Liver (tissue), 3 donors: ENCODE measurements around the gene LGR4.

ENCODE experiments used
- FOXA1 ChIP-seq: IDR thresholded peaks from 2 replicates; pipeline ENCODE4 v1.6.1; 2016; ENCODE audit warnings: antibody characterized with exemption
- GABPA ChIP-seq, 2 donors: IDR thresholded peaks in 1 of 2; conservative IDR thresholded peaks in 1 of 2; 2 replicates each; pipeline ENCODE4 v1.6.1; 2016; ENCODE audit warnings: antibody characterized with exemption in 2 of 2, mild to moderate bottlenecking in 1 of 2, moderate library complexity in 1 of 2
- HNF4G ChIP-seq: IDR thresholded peaks from 2 replicates; pipeline ENCODE4 v1.6.1; 2016; ENCODE audit warnings: antibody characterized with exemption
- JUND ChIP-seq, 2 donors: IDR thresholded peaks; 2 replicates each; pipeline ENCODE4 v1.6.1; 2016; ENCODE audit warnings: antibody characterized with exemption in 2 of 2
- MAX ChIP-seq: IDR thresholded peaks from 2 replicates; pipeline ENCODE4 v1.6.1; 2016; ENCODE audit warnings: antibody characterized with exemption
- RAD21 ChIP-seq, 2 donors: IDR thresholded peaks; 2 replicates each; pipeline ENCODE4 v1.6.1; 2016; ENCODE audit warnings: antibody characterized with exemption in 2 of 2, mild to moderate bottlenecking in 2 of 2
- SP1 ChIP-seq: IDR thresholded peaks from 2 replicates; pipeline ENCODE4 v1.6.1; 2018; ENCODE audit warnings: antibody characterized with exemption, mild to moderate bottlenecking
- TAF1 ChIP-seq: conservative IDR thresholded peaks from 2 replicates; pipeline ENCODE4 v1.6.1; 2016; ENCODE audit warnings: antibody characterized with exemption, mild to moderate bottlenecking
- YY1 ChIP-seq: IDR thresholded peaks from 2 replicates; pipeline ENCODE4 v1.6.1; 2016; ENCODE audit warnings: antibody characterized with exemption, mild to moderate bottlenecking
- TF ChIP-seq, protein P1 (sequence below): IDR thresholded peaks from 2 replicates; pipeline ENCODE4 v1.6.1; 2016; ENCODE audit warnings: antibody characterized with exemption, mild to moderate bottlenecking
- TF ChIP-seq, protein P2 (sequence below): fragments of 150-350 bp; IDR thresholded peaks from 2 replicates; pipeline ENCODE4 v1.5.1; 2017; ENCODE audit warnings: improper control_type of control experiment, low read depth, low read length; ENCODE audit not compliant: missing input control
- TF ChIP-seq, protein P3 (sequence below): IDR thresholded peaks from 2 replicates; pipeline ENCODE4 v1.6.1; 2016; ENCODE audit warnings: antibody characterized with exemption
- TF ChIP-seq, protein P4 (sequence below): IDR thresholded peaks from 2 replicates; pipeline ENCODE4 v1.6.1; 2016; ENCODE audit warnings: antibody characterized with exemption
- donor health status: healthy.
- donor health status: healthy.

DNA sequence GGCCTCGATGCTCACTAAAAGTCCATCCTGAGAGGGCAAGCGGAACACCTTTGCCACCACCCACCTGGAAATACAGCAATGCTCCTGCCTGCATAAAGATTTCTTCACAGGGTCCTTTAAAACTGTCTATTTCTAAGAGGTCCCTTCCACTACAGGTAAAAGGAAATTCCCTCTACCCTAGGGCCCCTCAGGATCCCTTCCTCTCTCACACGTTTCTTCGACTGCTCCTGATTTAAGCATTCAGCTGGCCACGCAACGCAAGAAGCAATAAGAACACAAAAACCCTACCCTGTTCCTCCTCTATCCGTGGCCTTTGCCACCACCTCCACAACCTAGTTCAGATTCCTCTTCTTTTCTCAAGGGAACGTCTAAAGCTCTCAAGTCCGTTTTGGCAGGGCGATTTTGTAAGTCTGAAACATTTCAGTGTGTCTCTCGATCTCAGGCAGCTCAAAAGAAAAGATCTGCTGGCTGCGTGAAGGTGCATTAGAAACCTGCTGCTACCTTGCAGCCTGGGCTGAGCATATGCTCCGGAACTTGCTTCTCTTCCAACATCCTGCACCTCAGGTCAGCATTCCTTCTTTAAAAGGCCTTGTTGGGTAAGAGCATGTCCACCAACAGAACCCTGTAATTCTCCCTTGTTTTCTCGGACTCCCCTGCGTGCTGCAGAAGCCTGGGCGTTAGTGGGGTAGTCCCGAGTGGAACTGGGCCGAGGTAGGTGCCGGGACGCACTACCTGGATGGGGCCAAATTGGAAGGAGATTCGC lies 1.6 kb downstream of the LGR4 start:
- TF ChIP-seq RAD21 (IDR thresholded peaks at IDR 0.05) = peak in 1 of 2 donors; percentile 1
- TF ChIP-seq, protein P1, sequence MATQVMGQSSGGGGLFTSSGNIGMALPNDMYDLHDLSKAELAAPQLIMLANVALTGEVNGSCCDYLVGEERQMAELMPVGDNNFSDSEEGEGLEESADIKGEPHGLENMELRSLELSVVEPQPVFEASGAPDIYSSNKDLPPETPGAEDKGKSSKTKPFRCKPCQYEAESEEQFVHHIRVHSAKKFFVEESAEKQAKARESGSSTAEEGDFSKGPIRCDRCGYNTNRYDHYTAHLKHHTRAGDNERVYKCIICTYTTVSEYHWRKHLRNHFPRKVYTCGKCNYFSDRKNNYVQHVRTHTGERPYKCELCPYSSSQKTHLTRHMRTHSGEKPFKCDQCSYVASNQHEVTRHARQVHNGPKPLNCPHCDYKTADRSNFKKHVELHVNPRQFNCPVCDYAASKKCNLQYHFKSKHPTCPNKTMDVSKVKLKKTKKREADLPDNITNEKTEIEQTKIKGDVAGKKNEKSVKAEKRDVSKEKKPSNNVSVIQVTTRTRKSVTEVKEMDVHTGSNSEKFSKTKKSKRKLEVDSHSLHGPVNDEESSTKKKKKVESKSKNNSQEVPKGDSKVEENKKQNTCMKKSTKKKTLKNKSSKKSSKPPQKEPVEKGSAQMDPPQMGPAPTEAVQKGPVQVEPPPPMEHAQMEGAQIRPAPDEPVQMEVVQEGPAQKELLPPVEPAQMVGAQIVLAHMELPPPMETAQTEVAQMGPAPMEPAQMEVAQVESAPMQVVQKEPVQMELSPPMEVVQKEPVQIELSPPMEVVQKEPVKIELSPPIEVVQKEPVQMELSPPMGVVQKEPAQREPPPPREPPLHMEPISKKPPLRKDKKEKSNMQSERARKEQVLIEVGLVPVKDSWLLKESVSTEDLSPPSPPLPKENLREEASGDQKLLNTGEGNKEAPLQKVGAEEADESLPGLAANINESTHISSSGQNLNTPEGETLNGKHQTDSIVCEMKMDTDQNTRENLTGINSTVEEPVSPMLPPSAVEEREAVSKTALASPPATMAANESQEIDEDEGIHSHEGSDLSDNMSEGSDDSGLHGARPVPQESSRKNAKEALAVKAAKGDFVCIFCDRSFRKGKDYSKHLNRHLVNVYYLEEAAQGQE = no peak
- TF ChIP-seq, protein P2, sequence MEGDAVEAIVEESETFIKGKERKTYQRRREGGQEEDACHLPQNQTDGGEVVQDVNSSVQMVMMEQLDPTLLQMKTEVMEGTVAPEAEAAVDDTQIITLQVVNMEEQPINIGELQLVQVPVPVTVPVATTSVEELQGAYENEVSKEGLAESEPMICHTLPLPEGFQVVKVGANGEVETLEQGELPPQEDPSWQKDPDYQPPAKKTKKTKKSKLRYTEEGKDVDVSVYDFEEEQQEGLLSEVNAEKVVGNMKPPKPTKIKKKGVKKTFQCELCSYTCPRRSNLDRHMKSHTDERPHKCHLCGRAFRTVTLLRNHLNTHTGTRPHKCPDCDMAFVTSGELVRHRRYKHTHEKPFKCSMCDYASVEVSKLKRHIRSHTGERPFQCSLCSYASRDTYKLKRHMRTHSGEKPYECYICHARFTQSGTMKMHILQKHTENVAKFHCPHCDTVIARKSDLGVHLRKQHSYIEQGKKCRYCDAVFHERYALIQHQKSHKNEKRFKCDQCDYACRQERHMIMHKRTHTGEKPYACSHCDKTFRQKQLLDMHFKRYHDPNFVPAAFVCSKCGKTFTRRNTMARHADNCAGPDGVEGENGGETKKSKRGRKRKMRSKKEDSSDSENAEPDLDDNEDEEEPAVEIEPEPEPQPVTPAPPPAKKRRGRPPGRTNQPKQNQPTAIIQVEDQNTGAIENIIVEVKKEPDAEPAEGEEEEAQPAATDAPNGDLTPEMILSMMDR = no peak
- TF ChIP-seq, protein P3, sequence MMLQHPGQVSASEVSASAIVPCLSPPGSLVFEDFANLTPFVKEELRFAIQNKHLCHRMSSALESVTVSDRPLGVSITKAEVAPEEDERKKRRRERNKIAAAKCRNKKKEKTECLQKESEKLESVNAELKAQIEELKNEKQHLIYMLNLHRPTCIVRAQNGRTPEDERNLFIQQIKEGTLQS = no peak
- TF ChIP-seq MAX = peak; percentile 18
- no peak for TF ChIP-seq TAF1
- TF ChIP-seq SP1 = no peak
- no peak for TF ChIP-seq GABPA (IDR thresholded peaks at IDR 0.05 in 1 of 2, conservative IDR thresholded peaks at IDR 0.05 in 1 of 2)
- no peak for TF ChIP-seq JUND (IDR thresholded peaks at IDR 0.05)
- no peak for TF ChIP-seq HNF4G
- TF ChIP-seq, protein P4, sequence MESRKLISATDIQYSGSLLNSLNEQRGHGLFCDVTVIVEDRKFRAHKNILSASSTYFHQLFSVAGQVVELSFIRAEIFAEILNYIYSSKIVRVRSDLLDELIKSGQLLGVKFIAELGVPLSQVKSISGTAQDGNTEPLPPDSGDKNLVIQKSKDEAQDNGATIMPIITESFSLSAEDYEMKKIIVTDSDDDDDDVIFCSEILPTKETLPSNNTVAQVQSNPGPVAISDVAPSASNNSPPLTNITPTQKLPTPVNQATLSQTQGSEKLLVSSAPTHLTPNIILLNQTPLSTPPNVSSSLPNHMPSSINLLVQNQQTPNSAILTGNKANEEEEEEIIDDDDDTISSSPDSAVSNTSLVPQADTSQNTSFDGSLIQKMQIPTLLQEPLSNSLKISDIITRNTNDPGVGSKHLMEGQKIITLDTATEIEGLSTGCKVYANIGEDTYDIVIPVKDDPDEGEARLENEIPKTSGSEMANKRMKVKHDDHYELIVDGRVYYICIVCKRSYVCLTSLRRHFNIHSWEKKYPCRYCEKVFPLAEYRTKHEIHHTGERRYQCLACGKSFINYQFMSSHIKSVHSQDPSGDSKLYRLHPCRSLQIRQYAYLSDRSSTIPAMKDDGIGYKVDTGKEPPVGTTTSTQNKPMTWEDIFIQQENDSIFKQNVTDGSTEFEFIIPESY = no peak
- TF ChIP-seq YY1 = no peak
- no peak for TF ChIP-seq FOXA1
